K562 (cell line): ENCODE results near the gene TFAP2A. TPM values are rescaled to one million over a fixed set of nuclear protein-coding genes. Genes with fewer than 3 reads are reported as not detected.

Experiments used
- ATAC-seq: fragments of 200-7000 bp; cut with Tn5 transposase; 3 replicates; pipeline ENCODE4 v1.9.1; 2020; ENCODE audit warnings: moderate library complexity
- BruUV-seq: library from RNA; stranded (reverse); fragments of 400-500 nt; replicated peaks from 2 replicates; lab custom pipeline; 2021; lab: Mats Ljungman, UMichigan
- CTCF ChIA-PET: fragments of 300-600 bp; formaldehyde crosslinking; extraction: SDS; loops from one replicate; lab custom pipeline; 2021; ENCODE audit warnings: low intra/inter-chr PET ratio; lab: Yijun Ruan, JAX
- POLR2A ChIA-PET: fragments of 300-600, 350-650 bp; sonication (Branson Sonifier 250); formaldehyde crosslinking; extraction: SDS; loops from one replicate; lab custom pipeline; 2021; ENCODE audit warnings: antibody characterized with exemption, inconsistent platforms; lab: Yijun Ruan, JAX
- DNase-seq, 4 experiments: peaks; one replicate each; pipeline versions ENCODE4 v3.0.0 to v3.0.0-alpha.2; 2011 to 2018; ENCODE audit warnings: low spot score in 3 of 4, mixed read lengths in 3 of 4; ENCODE audit errors: extremely low read depth in 1 of 4
- FAIRE-seq: peaks from 2 replicates; lab custom pipeline; 2011; peaks lifted over from hg19 to GRCh38; lab: Jason Lieb, UNC
- H2AFZ ChIP-seq: 2 replicates; pipeline ENCODE4 v1.6.0; 2011; ENCODE audit warnings: low read depth, low read length, control low read depth, inconsistent platforms
- H3K27ac ChIP-seq: fragments of 200-600 bp; 3 replicates; pipeline ENCODE4 v1.8.0; 2011; ENCODE audit warnings: low read depth, mild to moderate bottlenecking, control low read depth, inconsistent platforms, low read length, moderate library complexity, mixed read lengths; ENCODE audit errors: extremely low read depth
- H3K27me3 ChIP-seq, 2 experiments: fragments of 300-600 bp in 1 of 2; 2 replicates in 1 of 2; 3 replicates in 1 of 2; pipeline versions ENCODE4 v1.6.0 to v1.8.0; 2011; ENCODE audit warnings: inconsistent platforms in 2 of 2, low read length in 2 of 2, mild to moderate bottlenecking in 1 of 2, mixed read lengths in 1 of 2, moderate library complexity in 1 of 2; ENCODE audit not compliant: control insufficient read depth in 2 of 2, insufficient read depth in 2 of 2
- H3K36me3 ChIP-seq: fragments of 300-600 bp; 3 replicates; pipeline ENCODE4 v1.8.0; 2011; ENCODE audit warnings: mild to moderate bottlenecking, low read length, inconsistent platforms; ENCODE audit not compliant: control insufficient read depth, insufficient read depth
- H3K4me1 ChIP-seq, 2 experiments: fragments of 200-600 bp in 1 of 2; replicated peaks in 1 of 2; 2 replicates in 1 of 2; 3 replicates in 1 of 2; pipeline versions ENCODE4 v1.5.1 to v1.8.0; 2011; ENCODE audit warnings: inconsistent platforms in 2 of 2, low read length in 2 of 2, mild to moderate bottlenecking in 1 of 2, mixed read lengths in 1 of 2, moderate library complexity in 1 of 2; ENCODE audit not compliant: control insufficient read depth in 2 of 2, insufficient read depth in 2 of 2
- H3K4me2 ChIP-seq: 2 replicates; pipeline ENCODE4 v1.6.1; 2011; ENCODE audit warnings: low read length, control low read depth, inconsistent platforms, mixed read lengths; ENCODE audit not compliant: insufficient read depth
- H3K4me3 ChIP-seq: fragments of 200-600 bp; sonication (generic), shearing (Covaris generic); 2 replicates; pipeline ENCODE4 v1.5.1; 2016; ENCODE audit warnings: control low read depth, inconsistent platforms
- H3K79me2 ChIP-seq: fragments of 200-600 bp; 3 replicates; pipeline ENCODE4 v1.8.0; 2011; ENCODE audit warnings: low read length, inconsistent platforms; ENCODE audit not compliant: control insufficient read depth, insufficient read depth
- H3K9ac ChIP-seq, 2 experiments: 2 replicates each; pipeline versions ENCODE4 v1.6.0 to v1.6.1; 2011; ENCODE audit warnings: low read depth in 2 of 2, low read length in 2 of 2, control low read depth in 1 of 2, inconsistent platforms in 1 of 2, mild to moderate bottlenecking in 1 of 2, mixed read lengths in 1 of 2; ENCODE audit not compliant: insufficient read depth in 1 of 2
- H3K9me1 ChIP-seq: one replicate; pipeline ENCODE4 v1.6.0; 2011; ENCODE audit warnings: inconsistent platforms, mild to moderate bottlenecking, low read length, moderate library complexity; ENCODE audit not compliant: control insufficient read depth, insufficient read depth
- H3K9me3 ChIP-seq: replicated peaks from 2 replicates; pipeline ENCODE4 v1.5.1; 2011; ENCODE audit warnings: low read depth, low read length, inconsistent platforms; ENCODE audit not compliant: control insufficient read depth, insufficient read depth
- H4K20me1 ChIP-seq: replicated peaks from 2 replicates; pipeline ENCODE4 v1.6.1; 2011; ENCODE audit warnings: low read length, inconsistent platforms, mixed read lengths; ENCODE audit not compliant: control insufficient read depth, insufficient read depth
- EZH2 ChIP-seq: IDR thresholded peaks from 2 replicates; pipeline ENCODE4 v1.6.1; 2012; ENCODE audit warnings: low read depth, mild to moderate bottlenecking, inconsistent platforms, low read length, borderline replicate concordance
- HNRNPLL ChIP-seq: fragments of 200-400 bp; formaldehyde crosslinking; IDR thresholded peaks from 2 replicates; pipeline ENCODE4 v1.6.1; 2017; ENCODE audit warnings: low read length, low read depth, mild to moderate bottlenecking; ENCODE audit not compliant: poor library complexity, severe bottlenecking
- SMC3 ChIP-seq: conservative IDR thresholded peaks from 2 replicates; pipeline ENCODE4 v1.6.1; 2011; ENCODE audit warnings: low read depth, low read length, improper control_type of control experiment; ENCODE audit not compliant: insufficient read depth
- ZNF644 ChIP-seq: fragments of 200-800 bp; sonication (Bioruptor generic); IDR thresholded peaks from 2 replicates; pipeline ENCODE4 v1.6.1; 2016; ENCODE audit warnings: low read depth, missing genetic modification characterization, missing compliant biosample characterization
- WGBS: fragments of 100-300 bp; shearing (Covaris generic); methylation state at CpG from one replicate; pipeline ENCODE4 v1.1.6; 2016; ENCODE audit warnings: low coverage, mixed read lengths; ENCODE audit not compliant: insufficient coverage; ENCODE audit errors: missing lambda C conversion rate; 5-methylcytosine and 5-hydroxymethylcytosine counted together
- in situ Hi-C: fragments of 300-500 bp; cut with MboI; formaldehyde crosslinking; loops from 4 replicates; pipeline ENCODE4 v1.15.0; 2018; ENCODE audit warnings: inconsistent platforms, mixed read lengths
- intact Hi-C: fragments of 100-400 bp; cut with micrococcal nuclease; formaldehyde crosslinking; loops from 2 replicates; pipeline ENCODE4 v1.14.2; 2022
- polyA plus RNA-seq, 8 experiments: library from polyadenylated mRNA; depleted of rRNA in 4 of 8; stranded (reverse) in 5 of 8; unstranded in 3 of 8; fragments of >200 nt; fragmentation: Nextera tagmentation in 2 of 8; fragmentation: Illumina TruSeq in 1 of 8; extraction: Ambion mirVana in 2 of 8; extraction: Trizol in 1 of 8; gene quantifications; 2 replicates each; pipeline versions ENCODE4 v1.2.1 to v1.2.3, GENCODE V29; 2011 to 2014; ENCODE audit warnings: inconsistent platforms in 1 of 8, missing spikeins in 1 of 8
- total RNA-seq, 7 experiments: library from RNA; depleted of rRNA in 6 of 7; stranded (reverse); fragments of >200 nt in 6 of 7; fragmentation: Illumina TruSeq in 2 of 7; extraction: Trizol in 2 of 7; gene quantifications; 2 replicates each; pipeline versions ENCODE4 v1.2.1 to v1.2.3, GENCODE V29; 2011 to 2021; ENCODE audit warnings: low replicate concordance in 1 of 7
- TF ChIP-seq, protein P1 (sequence below), 3 experiments: IDR thresholded peaks in 2 of 3; conservative IDR thresholded peaks in 1 of 3; 2 replicates each; pipeline ENCODE4 v1.5.1; 2011 to 2012; ENCODE audit warnings: low read length in 3 of 3, mild to moderate bottlenecking in 3 of 3, control low read depth in 2 of 3, improper control_type of control experiment in 1 of 3, inconsistent platforms in 1 of 3, low read depth in 1 of 3, mixed read lengths in 1 of 3, moderate library complexity in 1 of 3; ENCODE audit not compliant: insufficient read depth in 2 of 3

The TFAP2A gene
- total and polyA plus RNA-seq, 9 of the 15 experiments (the other 6 are each of a cell fraction or from before 2014, with no cell fraction given) = 0.14 to 0.53 (median 0.19) TPM; not detected in 1

DNA sequence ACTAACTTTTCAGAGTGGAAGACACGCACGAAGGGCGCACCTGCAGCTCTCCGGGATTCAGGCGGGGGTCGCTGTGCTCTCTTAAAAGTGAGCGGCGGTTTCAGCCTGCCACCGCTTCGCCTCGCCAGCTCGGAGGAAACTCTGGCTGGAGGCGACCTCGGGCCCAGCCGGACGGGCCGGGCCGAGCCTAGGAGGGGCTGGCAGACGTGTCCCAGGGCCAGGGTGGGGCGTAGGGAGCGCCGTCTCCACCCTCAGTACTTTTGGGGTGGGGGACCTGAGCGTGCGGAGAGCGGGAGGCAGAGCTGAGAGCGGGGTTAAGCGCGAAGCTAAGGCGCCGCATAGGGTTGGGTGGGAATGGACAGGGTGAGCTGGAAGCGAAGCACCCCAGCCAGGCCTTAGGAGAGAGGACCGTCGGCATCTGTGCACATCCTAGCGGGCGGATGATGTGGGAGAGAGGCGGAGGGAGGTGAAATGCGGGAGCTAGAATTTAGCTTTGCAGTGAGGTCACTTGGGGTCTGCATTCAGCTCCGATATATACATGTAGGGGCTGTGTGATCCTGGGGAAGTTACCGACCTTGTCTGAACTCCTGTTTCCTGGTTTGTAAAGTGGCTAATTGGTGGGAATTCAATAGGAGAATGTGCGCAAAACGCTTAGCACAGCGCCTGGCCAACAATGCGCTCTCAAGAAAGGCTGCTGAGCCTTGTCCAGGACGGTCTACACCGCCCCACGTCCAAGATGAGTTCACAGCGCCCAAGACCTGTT lies 6.5 kb upstream of the TFAP2A start:
- H3K36me3 ChIP-seq = no peaks in the 10 kb centered on the region
- 27% methylated on average over 43 of the region's 47 CpGs for WGBS
- no peak overlapping the region; the same call in 1 of the 2 replicates for H3K4me2 ChIP-seq
- H3K79me2 ChIP-seq = no peaks in the 10 kb centered on the region
- peaks cover 39 to 77% of the 10 kb centered on the region in 2 experiments for H3K27me3 ChIP-seq
- ChIA-PET CTCF (interaction anchor here (0.6 to 0.7 kb wide), 2 partner anchors 99 to 337 kb away, joined by 3 to 4 read pairs; no protein-coding TSS in a partner anchor), POLR2A (interaction anchor here (0.6 kb wide), 1 partner anchor 464 kb away, joined by 3 read pairs; no protein-coding TSS in a partner anchor)
- intact Hi-C loops = loop anchor here (10.0 kb wide), 1 partner anchor 1987 kb away; the partner anchor contains the start of gene SLC35B3
- no peak overlapping the region for H3K4me3 ChIP-seq
- H3K9me1 ChIP-seq = no peaks in the 10 kb centered on the region
- in situ Hi-C loops = no loop called here
- no peak overlapping the region for H2AFZ ChIP-seq
- H3K4me1 ChIP-seq = peaks cover 0 to 51% of the 10 kb centered on the region in 2 experiments; a peak in 2 of 5 replicates
- FAIRE-seq (no peak), DNase-seq (no peak), ATAC-seq (peak; percentile 51)
- H3K27ac ChIP-seq = no peak overlapping the region
- TF ChIP-seq SMC3 (0 out of 2 replicates have a peak, but pooled peaks have one; percentile 9), ZNF644 (tag) (no peak), HNRNPLL (peak; percentile 15), EZH2 (peak; percentile 93; the same call in 1 of the 2 replicates)
- TF ChIP-seq, protein P1, sequence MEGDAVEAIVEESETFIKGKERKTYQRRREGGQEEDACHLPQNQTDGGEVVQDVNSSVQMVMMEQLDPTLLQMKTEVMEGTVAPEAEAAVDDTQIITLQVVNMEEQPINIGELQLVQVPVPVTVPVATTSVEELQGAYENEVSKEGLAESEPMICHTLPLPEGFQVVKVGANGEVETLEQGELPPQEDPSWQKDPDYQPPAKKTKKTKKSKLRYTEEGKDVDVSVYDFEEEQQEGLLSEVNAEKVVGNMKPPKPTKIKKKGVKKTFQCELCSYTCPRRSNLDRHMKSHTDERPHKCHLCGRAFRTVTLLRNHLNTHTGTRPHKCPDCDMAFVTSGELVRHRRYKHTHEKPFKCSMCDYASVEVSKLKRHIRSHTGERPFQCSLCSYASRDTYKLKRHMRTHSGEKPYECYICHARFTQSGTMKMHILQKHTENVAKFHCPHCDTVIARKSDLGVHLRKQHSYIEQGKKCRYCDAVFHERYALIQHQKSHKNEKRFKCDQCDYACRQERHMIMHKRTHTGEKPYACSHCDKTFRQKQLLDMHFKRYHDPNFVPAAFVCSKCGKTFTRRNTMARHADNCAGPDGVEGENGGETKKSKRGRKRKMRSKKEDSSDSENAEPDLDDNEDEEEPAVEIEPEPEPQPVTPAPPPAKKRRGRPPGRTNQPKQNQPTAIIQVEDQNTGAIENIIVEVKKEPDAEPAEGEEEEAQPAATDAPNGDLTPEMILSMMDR (IDR thresholded peaks at IDR 0.05 in 2 of 3, conservative IDR thresholded peaks at IDR 0.05 in 1 of 3; ENCODE audit: insufficient read depth in 2 of 3, low read depth in 1 of 3, low read length in 3 of 3) = peak; percentile 39 to 52 (median 46); a peak in 5 of 6 replicates
- H3K9me3 ChIP-seq = no peaks in the 10 kb centered on the region
- H3K9ac ChIP-seq = no peak overlapping the region
- H4K20me1 ChIP-seq = no peaks in the 10 kb centered on the region; the same call in 1 of the 2 replicates
- no TSS peak for BruUV-seq
